A549 (cell line): ENCODE data around the gene PATE1. TPM values are rescaled to one million over a fixed set of nuclear protein-coding genes. Genes with fewer than 3 reads are reported as not detected.

Source experiments
- TFCP2L1 ChIP-seq: fragments of 250-450 bp; sonication (Bioruptor Pico); IDR thresholded peaks from 2 replicates; pipeline ENCODE4 v1.5.0; 2021; ENCODE audit warnings: mild to moderate bottlenecking
- polyA plus RNA-seq, 4 experiments: library from polyadenylated mRNA; depleted of rRNA in 3 of 4; stranded (reverse); fragments of >200 nt; fragmentation: RNase III in 1 of 4; extraction: RNeasy Plus Mini Kit Qiagen cat#74134 plus additional on column Dnase treatment in 1 of 4; gene quantifications; 2 replicates in 3 of 4; 3 replicates in 1 of 4; pipeline ENCODE4 v1.2.3, GENCODE V29; 2011 to 2017
- TF ChIP-seq, protein P1 (sequence below): fragments of 250-450 bp; sonication (Bioruptor Pico); IDR thresholded peaks from 2 replicates; pipeline ENCODE4 v1.5.0; 2020; ENCODE audit warnings: low read depth, mild to moderate bottlenecking, moderate library complexity
- TF ChIP-seq, protein P2 (sequence below): IDR thresholded peaks from 2 replicates; pipeline ENCODE4 v1.6.1; 2012

Gene PATE1
- polyA plus RNA-seq, 2 of the 4 experiments (the other 2 are of a cell fraction): not detected

DNA sequence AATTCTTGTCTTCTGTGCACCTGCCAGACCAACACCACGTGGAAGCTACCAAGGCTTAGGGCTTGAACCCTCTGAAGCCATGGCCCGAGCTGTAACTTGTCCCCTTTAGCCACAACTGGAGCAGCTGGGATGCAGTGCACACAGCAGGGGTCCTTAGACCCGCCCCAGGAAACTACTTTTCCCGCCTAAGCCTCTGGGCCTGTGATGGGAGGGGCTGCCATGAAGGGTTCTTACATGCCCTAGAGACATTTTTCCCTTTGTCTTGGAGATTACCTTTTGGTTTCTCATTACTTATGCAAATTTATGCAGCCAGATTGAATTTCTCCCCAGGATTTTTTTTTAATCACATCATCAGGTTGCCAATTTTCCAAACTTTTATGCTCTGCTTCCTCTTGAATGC is 51.6 kb downstream of the PATE1 start (continued):
- TF ChIP-seq, protein P1, sequence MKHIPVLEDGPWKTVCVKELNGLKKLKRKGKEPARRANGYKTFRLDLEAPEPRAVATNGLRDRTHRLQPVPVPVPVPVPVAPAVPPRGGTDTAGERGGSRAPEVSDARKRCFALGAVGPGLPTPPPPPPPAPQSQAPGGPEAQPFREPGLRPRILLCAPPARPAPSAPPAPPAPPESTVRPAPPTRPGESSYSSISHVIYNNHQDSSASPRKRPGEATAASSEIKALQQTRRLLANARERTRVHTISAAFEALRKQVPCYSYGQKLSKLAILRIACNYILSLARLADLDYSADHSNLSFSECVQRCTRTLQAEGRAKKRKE (CRISPR knock-in tag): no peak
- TF ChIP-seq TFCP2L1 (CRISPR knock-in tag): no peak
- TF ChIP-seq, protein P2, sequence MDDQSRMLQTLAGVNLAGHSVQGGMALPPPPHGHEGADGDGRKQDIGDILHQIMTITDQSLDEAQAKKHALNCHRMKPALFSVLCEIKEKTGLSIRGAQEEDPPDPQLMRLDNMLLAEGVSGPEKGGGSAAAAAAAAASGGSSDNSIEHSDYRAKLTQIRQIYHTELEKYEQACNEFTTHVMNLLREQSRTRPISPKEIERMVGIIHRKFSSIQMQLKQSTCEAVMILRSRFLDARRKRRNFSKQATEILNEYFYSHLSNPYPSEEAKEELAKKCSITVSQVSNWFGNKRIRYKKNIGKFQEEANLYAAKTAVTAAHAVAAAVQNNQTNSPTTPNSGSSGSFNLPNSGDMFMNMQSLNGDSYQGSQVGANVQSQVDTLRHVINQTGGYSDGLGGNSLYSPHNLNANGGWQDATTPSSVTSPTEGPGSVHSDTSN: no peak
- TF ChIP-seq, all 56 proteins: peak for 0

Other genes starting within 250 kb of the PATE1 start
- gene EI24, start 176.8 kb upstream of the PATE1 start, polyA plus RNA-seq (2011; rRNA removed): 132 and 138 TPM in 2 replicates
- 106 to 112 TPM (median 108 TPM) in 3 replicates for gene EI24, start 176.8 kb upstream of the PATE1 start, polyA plus RNA-seq (2017; fragmentation: RNase III; extraction: RNeasy Plus Mini Kit Qiagen cat#74134 plus additional on column Dnase treatment)
- 197 and 283 TPM in 2 replicates for gene STT3A, start 153.4 kb upstream of the PATE1 start, polyA plus RNA-seq (2011; rRNA removed)
- 83.8 to 92.1 TPM (median 89.6 TPM) in 3 replicates for gene STT3A, start 153.4 kb upstream of the PATE1 start, polyA plus RNA-seq (2017; fragmentation: RNase III; extraction: RNeasy Plus Mini Kit Qiagen cat#74134 plus additional on column Dnase treatment)
- gene CHEK1, start 121.1 kb upstream of the PATE1 start, polyA plus RNA-seq (2011; rRNA removed): 47.0 and 64.5 TPM in 2 replicates
- gene CHEK1, start 121.1 kb upstream of the PATE1 start, polyA plus RNA-seq (2017; fragmentation: RNase III; extraction: RNeasy Plus Mini Kit Qiagen cat#74134 plus additional on column Dnase treatment): 35.2 to 39.0 TPM (median 38.8 TPM) in 3 replicates
- gene ACRV1, start 65.4 kb upstream of the PATE1 start, polyA plus RNA-seq (2011; rRNA removed): 0.19 and 0.28 TPM in 2 replicates
- gene ACRV1, start 65.4 kb upstream of the PATE1 start, polyA plus RNA-seq (2017; fragmentation: RNase III; extraction: RNeasy Plus Mini Kit Qiagen cat#74134 plus additional on column Dnase treatment): 0.12 to 0.13 TPM in 2 of 3 replicates, not detected in the other
- gene PATE2, start 32.5 kb downstream of the PATE1 start, polyA plus RNA-seq (2011; rRNA removed): 0.21 TPM in 1 of 2 replicates, not detected in the other
- gene PATE2, start 32.5 kb downstream of the PATE1 start, polyA plus RNA-seq (2017; fragmentation: RNase III; extraction: RNeasy Plus Mini Kit Qiagen cat#74134 plus additional on column Dnase treatment): 0.07 TPM in 1 of 3 replicates, not detected in the others
- not detected in 2 replicates for gene PATE3, start 41.8 kb downstream of the PATE1 start, polyA plus RNA-seq (2011; rRNA removed)
- gene PATE3, start 41.8 kb downstream of the PATE1 start, polyA plus RNA-seq (2017; fragmentation: RNase III; extraction: RNeasy Plus Mini Kit Qiagen cat#74134 plus additional on column Dnase treatment): not detected in 3 replicates
- gene PATE4, start 87.0 kb downstream of the PATE1 start, polyA plus RNA-seq (2011; rRNA removed): not detected in 2 replicates
- not detected in 3 replicates for gene PATE4, start 87.0 kb downstream of the PATE1 start, polyA plus RNA-seq (2017; fragmentation: RNase III; extraction: RNeasy Plus Mini Kit Qiagen cat#74134 plus additional on column Dnase treatment)
- gene HYLS1, start 141.4 kb downstream of the PATE1 start, polyA plus RNA-seq (2011; rRNA removed): 15.1 and 18.7 TPM in 2 replicates
- 14.6 to 16.0 TPM (median 14.9 TPM) in 3 replicates for gene HYLS1, start 141.4 kb downstream of the PATE1 start, polyA plus RNA-seq (2017; fragmentation: RNase III; extraction: RNeasy Plus Mini Kit Qiagen cat#74134 plus additional on column Dnase treatment)
- 7.4 and 8.0 TPM in 2 replicates for gene PUS3, start 156.9 kb downstream of the PATE1 start, polyA plus RNA-seq (2011; rRNA removed)
- gene PUS3, start 156.9 kb downstream of the PATE1 start, polyA plus RNA-seq (2017; fragmentation: RNase III; extraction: RNeasy Plus Mini Kit Qiagen cat#74134 plus additional on column Dnase treatment): 5.0 to 8.8 TPM (median 8.2 TPM) in 3 replicates
- gene DDX25, start 158.2 kb downstream of the PATE1 start, polyA plus RNA-seq (2011; rRNA removed): 0.01 and 0.05 TPM in 2 replicates
- 0.07 TPM in 1 of 3 replicates, not detected in the others for gene DDX25, start 158.2 kb downstream of the PATE1 start, polyA plus RNA-seq (2017; fragmentation: RNase III; extraction: RNeasy Plus Mini Kit Qiagen cat#74134 plus additional on column Dnase treatment)
- not detected in 2 replicates for gene VSIG10L2, start 199.8 kb downstream of the PATE1 start, polyA plus RNA-seq (2011; rRNA removed)
- not detected in 3 replicates for gene VSIG10L2, start 199.8 kb downstream of the PATE1 start, polyA plus RNA-seq (2017; fragmentation: RNase III; extraction: RNeasy Plus Mini Kit Qiagen cat#74134 plus additional on column Dnase treatment)